GM18517 (cell line): Measurements from ENCODE around the gene THAP11.
"Not testable (repeated sequence)": the region's sequence is repeated elsewhere in the genome, so short reads cannot be mapped to it uniquely, and the experiment has no call there.

Experiments used
- ATAC-seq: cut with Tn5 transposase; IDR thresholded peaks from one replicate; pipeline ENCODE4 v1.9.1; 2021; ENCODE audit warnings: mild to moderate bottlenecking, moderate library complexity; ENCODE audit not compliant: unreplicated experiment

Gene THAP11

DNA sequence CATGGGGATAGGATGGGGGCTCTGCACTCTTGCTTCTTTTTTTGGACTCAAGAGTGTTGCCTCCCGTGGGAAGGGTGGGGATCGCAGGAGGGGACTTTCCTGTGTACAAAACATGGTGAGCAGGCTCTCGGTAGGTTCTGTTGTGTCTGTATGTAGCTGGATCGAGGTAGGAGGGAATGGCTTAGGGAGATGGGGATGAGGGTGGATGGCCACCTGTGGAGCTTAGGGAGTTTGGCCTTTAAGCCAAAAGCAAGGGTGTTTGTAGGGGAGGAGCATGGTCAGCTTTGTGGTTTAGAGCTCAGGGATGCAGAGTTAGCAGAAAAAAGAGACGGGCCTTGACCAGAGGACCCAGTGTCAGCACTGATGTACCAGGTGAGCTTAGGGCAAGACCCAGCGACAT is 19.8 kb downstream of the THAP11 start:
- no peak for ATAC-seq

DNA sequence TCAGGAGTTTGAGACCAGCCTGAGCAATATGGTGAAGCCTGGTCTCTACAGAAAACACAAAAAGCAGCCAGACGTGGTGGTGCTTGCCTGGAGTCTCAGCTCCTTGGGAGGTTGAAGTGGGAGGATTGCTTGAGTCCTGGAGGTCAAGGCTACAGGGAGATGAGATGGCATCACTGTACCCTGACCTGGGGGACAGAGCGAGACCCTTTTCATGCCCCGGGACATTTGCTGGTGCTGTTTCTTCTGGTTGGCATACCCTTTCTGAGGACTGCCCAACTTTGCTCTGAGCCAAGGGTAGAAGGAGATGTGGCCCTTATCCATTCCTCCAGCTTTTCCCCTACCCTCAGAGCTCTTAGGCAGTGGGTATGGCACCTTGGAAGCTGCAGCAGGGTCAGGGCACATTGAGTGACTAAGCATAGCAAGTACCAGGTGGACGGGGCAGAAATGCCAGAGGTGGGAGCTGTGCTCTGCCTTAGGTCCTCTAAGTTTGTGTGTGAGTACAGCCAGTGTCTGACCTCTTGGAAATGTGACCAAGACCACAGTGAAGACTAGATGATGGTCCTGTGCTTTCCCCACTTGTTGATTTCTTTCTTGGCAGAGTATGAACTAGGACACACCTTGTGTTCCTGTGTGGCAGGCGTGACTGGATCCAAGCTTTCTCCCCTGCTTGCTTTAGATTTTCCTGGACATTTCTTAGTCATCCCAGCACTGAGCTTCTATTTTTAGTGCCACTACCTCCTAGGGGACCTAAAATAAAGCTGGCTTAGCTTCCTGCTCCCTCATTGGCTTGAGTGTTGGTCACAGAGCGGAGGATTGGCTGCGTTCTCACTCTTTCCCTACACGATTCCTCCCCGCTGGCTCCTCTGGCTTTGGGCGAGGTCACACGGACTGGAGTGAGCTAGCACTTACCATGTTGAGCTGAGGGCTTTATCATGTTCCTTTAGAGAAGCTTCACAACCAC is 20.8 kb downstream of the THAP11 start:
- no peak for ATAC-seq

DNA sequence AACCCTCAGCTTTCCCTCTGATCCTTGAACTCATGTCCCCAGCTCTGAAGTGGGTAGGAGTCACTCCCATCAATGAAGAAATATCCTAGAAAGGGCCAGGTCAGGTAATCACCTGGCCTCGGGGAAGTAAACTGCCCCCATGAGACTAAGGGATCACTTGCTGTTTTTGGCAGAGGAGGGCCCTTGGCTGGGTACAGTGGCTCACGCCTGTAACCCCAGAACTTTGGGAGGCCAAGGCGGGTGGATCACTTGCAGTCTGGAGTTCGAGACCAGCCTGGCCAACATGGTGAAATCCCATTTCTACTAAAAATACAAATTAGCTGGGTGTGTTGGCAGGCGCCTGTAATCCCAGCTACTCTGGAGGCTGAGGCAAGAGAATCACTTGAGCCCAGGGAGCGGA is 21.9 kb downstream of the THAP11 start:
- not testable (repeated sequence) for ATAC-seq

DNA sequence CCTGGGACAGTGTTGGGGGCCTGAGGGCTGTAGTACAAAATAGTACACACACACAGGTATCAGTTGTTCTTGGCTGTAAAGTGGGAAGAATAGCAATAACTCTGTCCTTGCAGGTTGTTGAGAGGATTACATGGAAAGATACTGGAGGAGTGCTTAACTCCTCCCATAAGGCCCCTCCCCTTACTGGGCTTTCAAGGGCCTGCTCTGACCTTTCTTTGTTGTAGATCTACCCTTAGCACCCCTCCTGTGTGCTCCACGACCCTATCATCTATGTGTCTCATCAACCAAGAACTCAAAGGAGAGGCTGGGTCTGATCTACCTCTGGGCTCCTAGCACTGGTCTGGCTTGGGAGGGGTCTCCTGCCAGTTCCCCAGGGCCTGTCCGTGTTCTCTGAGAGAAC is 22.5 kb downstream of the THAP11 start:
- no peak for ATAC-seq

DNA sequence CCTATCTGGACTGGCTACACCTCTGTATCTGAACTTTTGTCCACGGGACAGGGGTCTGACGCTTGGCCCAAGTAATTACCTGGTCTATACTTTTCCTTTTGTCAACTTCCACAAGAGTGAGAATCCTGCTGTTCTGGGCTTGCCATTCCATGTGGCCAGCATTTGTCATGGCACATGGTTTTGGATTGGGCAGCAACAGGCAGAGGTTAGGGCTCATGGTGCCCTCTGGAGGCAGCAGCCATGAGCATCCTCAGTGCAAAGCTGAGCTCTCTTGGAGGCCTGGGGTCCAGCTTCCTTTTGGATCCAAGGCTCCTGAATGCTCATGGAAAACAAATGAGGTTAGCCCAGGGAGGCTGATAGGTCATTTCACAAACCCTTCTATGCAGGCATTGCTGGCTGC is 23.2 kb downstream of the THAP11 start:
- ATAC-seq, result no peak

DNA sequence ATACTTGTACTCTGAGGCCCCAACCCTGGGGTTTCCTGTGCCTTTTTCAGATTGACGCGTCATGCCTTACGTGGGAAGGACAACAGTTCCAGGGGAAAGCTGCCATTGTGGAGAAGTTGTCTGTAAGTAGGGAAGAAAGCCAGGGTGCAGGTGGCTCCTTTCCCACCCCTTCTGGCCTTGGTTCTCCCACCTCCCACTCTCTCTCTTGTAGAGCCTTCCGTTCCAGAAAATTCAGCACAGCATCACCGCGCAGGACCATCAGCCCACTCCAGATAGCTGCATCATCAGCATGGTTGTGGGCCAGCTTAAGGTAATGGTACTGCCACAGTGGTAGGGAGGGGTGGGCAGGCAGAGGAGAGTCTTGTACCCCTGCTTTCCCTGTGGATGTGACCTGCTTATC is 26.2 kb downstream of the THAP11 start:
- no peak for ATAC-seq

DNA sequence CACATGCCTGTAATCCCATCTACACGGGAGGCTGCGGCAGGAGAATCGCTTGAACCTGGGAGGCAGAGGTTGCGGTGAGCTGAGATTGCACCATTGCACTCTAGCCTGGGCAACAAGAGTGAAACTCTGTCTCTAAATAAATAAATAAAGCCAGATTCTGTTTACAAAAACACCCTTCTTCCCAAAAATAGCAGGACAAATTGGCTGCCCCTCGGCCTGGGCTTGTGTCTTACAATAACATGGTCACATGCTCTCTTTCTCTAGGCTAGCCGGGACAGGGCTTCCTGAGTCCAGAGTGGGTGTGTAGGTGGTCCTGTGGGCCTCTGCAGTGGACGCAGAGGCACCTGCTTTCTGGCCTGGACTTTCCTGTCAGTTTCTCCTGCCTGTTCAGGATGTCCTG is 27.5 kb downstream of the THAP11 start:
- no peak for ATAC-seq

DNA sequence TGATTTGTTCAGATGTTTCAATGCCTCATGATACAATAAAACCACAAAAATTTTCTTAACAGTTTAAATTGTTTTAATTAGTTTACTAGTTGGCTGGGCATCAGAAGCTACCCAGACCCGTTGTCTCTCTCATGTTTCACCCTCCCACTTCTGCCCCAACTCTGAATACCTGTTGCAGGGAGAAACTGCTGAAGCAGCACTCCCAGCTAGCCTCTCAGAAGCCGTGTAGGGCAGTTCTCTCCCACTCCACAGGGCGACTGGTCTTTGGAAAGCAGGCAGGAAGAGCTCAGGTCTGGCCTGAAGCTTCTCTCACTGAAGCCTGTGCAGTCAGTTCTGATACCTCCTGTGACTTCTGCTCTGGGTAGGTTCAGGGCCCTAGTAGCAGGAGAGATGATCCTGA is 29.1 kb downstream of the THAP11 start:
- ATAC-seq, result no peak

DNA sequence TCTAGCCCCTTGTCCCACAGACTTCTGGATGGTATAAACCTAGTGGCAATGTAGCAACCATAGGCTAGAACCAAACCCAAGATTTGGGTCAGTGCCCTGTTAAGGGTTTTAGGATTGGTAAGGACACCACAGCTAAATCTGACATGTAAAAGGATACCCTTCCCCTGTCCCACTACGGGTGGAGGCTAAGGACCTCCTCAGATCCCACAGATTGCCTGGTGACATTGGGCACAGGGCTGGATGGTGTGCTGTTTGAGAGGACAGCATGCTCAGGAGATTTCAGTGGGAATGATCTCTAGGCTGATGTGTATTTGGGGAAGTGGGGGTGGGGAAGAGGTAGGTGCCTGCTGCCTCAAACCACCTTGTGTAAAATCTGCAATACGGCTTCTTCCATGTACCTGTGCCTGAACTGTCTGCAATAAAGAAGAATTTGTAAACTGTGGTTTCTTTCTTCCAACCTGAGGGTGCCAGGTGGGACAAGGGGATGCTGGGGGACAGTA is 30.1 kb downstream of the THAP11 start:
- ATAC-seq, result no peak

DNA sequence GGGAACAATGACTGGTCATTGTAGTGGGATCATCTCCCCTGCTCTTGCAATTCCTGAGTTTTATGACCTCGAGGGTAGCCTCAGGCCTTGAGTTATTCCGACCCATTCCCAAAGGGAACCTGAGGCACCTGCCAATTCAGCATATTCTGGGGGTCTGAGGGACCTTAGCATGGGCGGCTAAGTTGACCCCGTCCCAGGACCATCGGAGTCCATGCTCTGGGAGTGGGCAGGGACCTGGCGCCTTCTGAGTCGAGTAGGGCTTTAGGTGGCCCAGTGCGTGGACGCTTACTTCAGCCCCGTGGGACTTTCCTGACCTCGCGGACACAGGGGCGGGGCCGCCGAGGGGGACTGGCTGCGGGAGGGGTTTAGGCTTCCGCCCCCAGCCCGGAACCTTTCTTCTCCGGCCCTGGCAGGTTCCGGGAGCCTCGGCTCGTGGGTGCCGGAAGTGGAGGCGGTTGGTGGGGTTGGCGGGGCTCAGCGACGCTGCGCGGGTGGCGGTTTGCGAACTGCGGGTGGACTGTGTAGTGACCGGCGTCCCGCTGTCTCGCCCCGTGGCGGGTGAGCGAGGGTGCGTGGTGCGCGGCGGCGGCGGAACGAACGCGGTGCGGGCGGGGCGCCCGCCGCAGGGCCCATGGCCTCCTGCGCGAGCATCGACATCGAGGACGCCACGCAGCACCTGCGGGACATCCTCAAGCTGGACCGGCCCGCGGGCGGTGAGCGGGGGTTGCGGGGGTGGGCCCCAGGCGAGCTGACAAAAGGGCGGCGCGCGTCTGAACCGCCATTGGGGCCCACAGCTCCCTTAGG is 30.7 kb downstream of the THAP11 start, which contains the start of gene EDC4:
TSS of gene EDC4 (plus strand) at position 422 of the 804 bp plus-strand sequence. CDS start at position 632, 210 bp downstream.
- ATAC-seq, result peak; percentile 66

DNA sequence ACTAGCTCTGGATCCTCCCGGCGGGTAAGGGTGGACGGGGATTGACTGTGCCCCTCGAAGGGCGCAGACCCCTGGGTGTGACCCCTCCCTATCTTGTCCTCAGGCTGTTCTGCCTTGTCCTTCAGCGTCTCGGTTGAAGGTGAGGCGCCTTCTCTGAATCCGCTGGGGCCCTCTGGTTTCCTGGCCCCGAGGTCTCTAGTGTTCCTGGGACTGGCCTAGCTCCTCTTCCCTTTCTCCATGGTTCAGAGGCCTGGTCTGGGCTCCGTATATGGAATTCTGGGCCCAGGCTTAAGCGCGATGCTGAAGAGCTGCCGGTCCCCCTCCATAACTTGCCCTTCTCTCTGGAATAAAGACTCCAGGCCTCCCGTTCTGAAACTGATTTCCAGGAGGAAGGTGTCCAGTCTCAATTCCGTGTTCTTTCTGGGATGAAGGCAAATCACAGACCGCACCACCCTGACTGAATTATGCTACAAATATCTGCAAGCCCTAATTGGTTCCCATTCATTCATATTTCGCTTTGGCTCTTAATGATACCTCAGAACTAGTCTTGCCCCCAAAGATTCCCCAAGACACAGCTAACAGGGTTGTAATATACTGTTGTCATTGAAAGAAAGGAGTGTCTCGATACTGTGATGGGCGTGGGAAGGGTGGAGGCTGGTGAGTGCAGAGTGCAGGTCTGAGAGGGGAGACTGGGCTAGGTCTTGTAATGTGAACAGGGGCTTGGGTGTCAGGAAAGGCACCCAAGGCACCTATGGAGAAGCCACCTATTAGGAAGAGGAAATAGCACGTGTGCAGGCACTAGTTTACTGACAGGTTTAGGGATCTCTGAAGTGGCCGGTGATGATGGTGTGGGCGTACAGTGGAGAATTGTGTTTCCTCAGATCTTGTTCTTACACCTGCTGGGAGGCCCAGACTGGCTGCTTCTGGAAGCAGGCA is 31.6 kb downstream of the THAP11 start:
- ATAC-seq, result peak; percentile 12

DNA sequence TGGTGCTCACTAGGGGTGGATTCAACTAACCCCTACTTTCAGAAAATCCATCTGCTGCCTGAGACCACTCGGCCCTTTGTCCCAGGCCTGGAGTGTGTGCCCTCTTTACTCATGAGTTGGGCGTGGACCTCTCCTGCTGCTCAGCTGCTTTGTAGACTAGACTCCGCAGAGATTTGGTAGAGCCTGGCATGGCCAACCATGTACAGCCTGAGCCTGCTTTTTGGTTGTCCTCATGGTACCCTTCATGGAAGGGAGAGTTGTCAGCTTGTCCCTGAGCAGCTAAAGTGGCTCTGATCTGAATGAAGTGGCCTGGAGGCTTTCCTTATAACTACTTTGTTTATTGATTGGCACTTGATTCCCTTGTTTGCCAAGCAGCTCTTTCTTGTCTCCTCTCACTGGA is 32.3 kb downstream of the THAP11 start:
- no peak for ATAC-seq

DNA sequence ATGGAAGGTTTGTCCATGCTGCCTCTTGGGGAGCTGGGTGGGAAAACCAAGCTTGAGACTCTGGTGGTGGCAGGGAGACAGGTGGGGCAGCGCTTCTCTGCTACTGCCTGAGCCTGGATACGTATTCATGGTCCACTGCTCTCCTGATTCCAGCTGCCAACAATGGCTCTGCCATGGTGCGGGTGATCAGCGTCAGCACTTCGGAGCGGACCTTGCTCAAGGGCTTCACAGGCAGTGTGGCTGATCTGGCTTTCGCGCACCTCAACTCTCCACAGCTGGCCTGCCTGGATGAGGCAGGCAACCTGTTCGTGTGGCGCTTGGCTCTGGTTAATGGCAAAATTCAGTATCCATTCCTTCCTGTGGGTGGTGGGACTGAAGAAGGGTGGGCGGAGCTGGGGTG is 34.9 kb downstream of the THAP11 start:
- no peak for ATAC-seq

DNA sequence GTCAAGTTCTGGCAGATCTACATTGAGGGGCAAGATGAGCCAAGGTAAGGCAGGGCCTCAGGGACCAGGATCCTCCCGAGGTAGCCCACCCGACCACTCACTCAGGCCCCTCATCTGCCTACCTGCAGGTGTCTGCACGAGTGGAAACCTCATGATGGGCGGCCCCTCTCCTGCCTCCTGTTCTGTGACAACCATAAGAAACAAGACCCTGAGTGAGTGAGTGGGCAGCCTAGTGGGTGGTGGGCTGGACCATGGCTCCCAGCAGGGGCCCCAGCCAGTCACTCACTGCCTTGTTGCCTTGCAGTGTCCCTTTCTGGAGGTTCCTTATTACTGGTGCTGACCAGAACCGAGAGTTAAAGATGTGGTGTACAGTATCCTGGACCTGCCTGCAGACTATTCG is 36.1 kb downstream of the THAP11 start:
- ATAC-seq, result no peak

DNA sequence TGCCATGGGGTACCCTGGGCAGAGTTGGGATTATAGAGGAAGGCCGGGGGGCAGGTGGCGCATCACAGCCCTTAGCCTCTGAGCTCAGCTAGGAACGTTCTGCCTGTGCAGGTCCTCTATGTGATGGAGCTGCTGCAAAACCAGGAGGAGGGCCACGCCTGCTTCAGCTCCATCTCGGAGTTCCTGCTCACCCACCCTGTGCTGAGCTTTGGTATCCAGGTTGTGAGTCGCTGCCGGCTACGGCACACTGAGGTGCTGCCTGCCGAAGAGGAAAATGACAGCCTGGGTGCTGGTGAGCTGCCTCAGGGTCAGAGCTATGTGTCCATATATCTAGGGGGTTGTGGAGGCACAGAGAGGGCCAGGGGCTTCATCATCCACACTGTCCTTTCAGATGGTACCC is 36.7 kb downstream of the THAP11 start:
- ATAC-seq, result no peak

DNA sequence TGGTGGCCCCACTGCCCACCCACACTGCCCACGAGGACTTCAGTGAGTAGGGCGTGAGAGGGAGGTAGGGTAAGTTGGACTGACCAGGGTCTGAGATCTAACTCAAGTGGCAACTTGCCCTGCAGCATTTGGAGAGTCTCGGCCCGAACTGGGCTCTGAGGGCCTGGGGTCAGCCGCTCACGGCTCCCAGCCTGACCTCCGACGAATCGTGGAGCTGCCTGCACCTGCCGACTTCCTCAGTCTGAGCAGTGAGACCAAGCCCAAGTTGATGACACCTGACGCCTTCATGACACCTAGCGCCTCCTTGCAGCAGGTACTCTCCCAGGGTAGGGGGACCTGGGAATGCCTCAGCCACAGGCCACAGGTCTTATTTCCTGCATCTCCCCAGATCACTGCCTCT is 37.3 kb downstream of the THAP11 start:
- ATAC-seq, result no peak

DNA sequence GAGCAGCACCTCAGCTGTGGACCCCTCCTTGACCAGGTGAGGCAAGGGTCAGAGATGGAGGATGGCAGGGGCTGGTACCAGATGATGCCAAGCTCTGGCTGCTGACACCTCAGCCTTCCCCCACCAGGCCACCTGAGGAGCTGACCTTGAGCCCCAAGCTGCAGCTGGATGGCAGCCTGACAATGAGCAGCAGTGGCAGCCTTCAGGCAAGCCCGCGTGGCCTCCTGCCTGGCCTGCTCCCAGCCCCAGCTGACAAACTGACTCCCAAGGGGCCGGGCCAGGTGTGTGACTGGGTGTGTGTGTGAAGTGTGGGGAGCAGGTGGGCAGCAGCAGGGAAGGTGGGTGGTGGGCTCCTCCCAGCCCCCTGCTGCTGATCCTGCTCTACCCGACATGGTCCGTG is 37.8 kb downstream of the THAP11 start:
- no peak for ATAC-seq

DNA sequence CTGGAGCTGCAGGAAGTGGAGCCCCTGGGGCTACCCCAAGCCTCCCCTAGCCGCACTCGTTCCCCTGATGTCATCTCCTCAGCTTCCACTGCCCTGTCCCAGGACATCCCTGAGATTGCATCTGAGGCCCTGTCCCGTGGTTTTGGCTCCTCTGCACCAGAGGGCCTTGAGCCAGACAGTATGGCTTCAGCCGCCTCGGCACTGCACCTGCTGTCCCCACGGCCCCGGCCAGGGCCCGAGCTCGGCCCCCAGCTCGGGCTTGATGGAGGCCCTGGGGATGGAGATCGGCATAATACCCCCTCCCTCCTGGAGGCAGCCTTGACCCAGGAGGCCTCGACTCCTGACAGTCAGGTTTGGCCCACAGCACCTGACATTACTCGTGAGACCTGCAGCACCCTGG is 38.5 kb downstream of the THAP11 start:
- no peak for ATAC-seq

DNA sequence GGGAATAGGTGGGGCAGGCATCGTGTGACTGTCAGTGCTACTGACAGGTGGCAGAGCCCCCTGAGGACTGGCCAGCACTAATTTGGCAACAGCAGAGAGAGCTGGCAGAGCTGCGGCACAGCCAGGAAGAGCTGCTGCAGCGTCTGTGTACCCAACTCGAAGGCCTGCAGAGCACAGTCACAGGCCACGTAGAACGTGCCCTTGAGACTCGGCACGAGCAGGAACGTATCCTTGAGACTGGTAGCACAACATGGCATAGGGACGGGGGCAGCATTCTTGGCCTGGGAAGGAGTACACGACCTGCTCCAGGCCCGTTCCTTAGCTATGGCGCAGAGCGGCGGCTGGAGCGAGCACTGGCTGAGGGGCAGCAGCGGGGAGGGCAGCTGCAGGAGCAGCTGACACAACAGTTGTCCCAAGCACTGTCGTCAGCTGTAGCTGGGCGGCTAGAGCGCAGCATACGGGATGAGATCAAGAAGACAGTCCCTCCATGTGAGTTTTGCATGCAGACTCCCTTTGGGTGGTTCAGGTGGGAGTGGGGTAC is 39.6 kb downstream of the THAP11 start:
- ATAC-seq, result no peak

DNA sequence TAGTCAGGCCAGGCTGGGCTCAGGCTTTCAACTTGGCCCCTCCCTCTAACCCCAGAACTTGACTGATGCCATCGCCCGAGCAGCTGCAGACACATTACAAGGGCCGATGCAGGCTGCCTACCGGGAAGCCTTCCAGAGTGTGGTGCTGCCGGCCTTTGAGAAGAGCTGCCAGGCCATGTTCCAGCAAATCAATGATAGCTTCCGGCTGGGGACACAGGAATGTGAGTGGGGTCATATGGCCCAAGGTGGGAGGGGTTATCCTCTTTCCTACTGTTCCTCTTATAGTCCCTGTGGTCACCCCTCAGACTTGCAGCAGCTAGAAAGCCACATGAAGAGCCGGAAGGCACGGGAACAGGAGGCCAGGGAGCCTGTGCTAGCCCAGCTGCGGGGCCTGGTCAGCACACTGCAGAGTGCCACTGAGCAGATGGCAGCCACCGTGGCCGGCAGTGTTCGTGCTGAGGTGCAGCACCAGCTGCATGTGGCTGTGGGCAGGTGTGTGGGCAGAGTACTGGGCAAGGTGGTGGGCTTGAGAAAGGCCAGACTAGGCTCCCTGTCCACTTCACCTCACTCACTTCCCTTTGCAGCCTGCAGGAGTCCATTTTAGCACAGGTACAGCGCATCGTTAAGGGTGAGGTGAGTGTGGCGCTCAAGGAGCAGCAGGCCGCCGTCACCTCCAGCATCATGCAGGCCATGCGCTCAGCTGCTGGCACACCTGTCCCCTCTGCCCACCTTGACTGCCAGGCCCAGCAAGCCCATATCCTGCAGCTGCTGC is 40.4 kb downstream of the THAP11 start:
- no peak for ATAC-seq
